Uterus (tissue), 2 donors: ENCODE results near the gene NXPH2.

Experiments
- POLR2A ChIP-seq, 2 donors: fragments of 450-650 bp; IDR thresholded peaks; one replicate each; pipeline ENCODE4 v1.6.1; 2016; ENCODE audit warnings: antibody characterized with exemption in 2 of 2, mild to moderate bottlenecking in 1 of 2, moderate library complexity in 1 of 2
- TF ChIP-seq, protein P1 (sequence below), 4 experiments: fragments of 200-600 bp in 2 of 4; fragments of 450-650 bp in 2 of 4; sonication (generic) in 2 of 4; IDR thresholded peaks; one replicate each; pipeline ENCODE4 v1.5.1; 2016 to 2019; ENCODE audit warnings: antibody characterized with exemption in 4 of 4, mild to moderate bottlenecking in 2 of 4, moderate library complexity in 1 of 4

DNA sequence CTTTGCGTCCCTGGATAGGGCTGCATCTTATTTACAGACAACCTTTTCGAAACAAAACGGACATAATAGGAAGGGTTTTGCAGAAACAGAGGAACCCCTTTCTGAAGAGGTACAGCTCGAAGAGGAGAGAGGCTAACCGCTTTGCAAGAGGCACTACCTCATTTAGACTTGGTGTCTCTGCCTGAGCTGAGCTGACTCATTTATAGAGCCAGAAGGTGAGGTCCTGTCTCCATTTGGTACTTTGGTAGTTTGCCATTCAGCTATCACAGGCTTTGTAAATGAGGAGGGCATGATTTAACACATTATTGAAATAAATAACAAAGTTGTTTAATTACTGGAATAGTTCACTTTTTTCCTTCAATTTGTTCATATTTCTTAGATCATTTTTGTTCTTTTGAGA is 2.2 kb upstream of the NXPH2 start:
- no peak for TF ChIP-seq POLR2A (IDR thresholded peaks at IDR 0.05)
- TF ChIP-seq, protein P1, sequence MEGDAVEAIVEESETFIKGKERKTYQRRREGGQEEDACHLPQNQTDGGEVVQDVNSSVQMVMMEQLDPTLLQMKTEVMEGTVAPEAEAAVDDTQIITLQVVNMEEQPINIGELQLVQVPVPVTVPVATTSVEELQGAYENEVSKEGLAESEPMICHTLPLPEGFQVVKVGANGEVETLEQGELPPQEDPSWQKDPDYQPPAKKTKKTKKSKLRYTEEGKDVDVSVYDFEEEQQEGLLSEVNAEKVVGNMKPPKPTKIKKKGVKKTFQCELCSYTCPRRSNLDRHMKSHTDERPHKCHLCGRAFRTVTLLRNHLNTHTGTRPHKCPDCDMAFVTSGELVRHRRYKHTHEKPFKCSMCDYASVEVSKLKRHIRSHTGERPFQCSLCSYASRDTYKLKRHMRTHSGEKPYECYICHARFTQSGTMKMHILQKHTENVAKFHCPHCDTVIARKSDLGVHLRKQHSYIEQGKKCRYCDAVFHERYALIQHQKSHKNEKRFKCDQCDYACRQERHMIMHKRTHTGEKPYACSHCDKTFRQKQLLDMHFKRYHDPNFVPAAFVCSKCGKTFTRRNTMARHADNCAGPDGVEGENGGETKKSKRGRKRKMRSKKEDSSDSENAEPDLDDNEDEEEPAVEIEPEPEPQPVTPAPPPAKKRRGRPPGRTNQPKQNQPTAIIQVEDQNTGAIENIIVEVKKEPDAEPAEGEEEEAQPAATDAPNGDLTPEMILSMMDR (IDR thresholded peaks at IDR 0.05) = no peak
